Suppressor macrophage treated with lipopolysaccharide for 1 hour (primary cell): ENCODE results near the gene TMEM9B.

Experiments
- DNase-seq, 3 donors: peaks; one replicate each; pipeline ENCODE4 v3.0.0-alpha.2; 2020 to 2022

TMEM9B gene

GRCh38 chr11:8928981-8929615 is 35.1 kb downstream of the TMEM9B start:
- no peak for DNase-seq

DNA sequence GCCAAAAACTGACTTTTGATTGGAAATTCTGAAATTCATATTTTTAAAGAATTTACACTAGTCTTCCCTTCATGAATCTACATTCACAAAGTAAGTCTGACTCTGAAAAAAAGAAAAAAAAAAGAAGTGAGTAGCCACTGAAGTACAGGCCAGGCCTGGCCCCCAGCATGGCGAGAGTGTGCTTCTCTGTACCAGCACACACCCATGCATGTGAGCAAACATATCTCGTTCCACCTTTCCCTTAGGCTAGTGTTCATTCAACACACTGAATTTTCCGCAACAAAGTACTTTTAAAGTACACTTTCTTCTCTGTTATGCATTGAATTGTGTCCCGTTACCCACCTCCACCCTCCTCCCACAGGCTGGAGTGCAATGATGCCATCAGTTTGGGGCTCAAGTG is 36.0 kb downstream of the TMEM9B start:
- DNase-seq, result no peak

GRCh38 chr11:8927233-8927632 is 37.0 kb downstream of the TMEM9B start:
- DNase-seq, result no peak

DNA sequence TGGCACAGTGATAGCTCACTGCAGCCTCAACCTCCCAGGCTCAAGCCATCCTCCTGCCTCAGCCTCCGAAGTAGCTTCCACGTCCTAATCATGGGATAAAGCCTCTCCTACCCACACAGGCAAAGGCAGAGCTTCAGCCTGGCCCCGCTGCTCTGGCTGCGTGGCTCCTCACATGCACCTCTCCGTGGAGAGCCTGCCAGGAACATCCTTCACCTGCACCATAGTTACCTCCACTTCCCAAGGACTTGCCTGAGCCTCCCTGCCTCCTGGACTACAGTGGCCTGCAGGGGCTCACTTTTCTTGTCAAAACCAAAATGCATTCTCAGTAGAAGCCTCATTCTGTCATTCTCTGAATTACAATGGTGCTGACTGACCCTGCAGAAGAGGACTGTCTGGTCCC is 38.0 kb downstream of the TMEM9B start:
- DNase-seq, result no peak

DNA sequence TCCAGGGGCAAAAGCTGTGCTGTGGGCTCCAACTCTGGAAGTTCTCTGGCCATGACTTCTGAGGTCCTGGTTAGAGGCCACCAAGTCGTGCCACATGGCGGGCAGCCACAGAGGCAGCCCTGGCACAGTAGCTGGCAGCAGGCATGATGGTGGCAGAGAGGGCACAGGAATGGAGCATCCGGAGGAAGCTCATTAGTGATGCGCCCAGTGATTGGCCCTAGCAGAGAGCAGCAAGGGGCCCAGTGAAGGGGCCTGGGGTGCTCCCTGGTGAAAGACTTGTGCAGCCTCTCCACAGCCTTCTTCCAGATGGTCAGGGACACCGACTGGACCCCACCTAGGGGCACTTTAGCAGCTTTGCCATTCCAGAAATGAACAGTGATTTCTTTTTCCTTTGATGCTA is 38.5 kb downstream of the TMEM9B start:
- no peak for DNase-seq

- no peak for DNase-seq
Measured at GRCh38 chr11:8922691-8923090, 41.6 kb downstream of the TMEM9B start.

GRCh38 chr11:8917157-8917825 is 47.0 kb downstream of the TMEM9B start:
- DNase-seq, result no peak

DNA sequence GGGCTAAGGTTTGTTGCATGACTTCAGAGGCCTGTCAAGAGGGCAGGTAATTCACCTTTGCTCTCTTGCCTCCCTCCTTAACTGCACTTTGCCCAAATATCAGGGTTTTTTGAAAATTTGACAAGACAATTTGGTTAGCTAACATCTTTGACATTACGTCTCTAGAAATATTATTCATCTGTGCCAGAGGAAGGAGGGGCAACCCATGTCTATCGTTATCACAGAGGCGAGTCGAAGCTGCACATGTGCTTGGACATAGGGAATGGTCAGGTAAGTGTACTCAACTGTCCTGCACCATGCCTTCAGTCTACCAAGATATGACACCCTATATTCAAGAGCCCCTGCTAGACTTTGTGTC is 49.6 kb downstream of the TMEM9B start:
- no peak for DNase-seq

DNA sequence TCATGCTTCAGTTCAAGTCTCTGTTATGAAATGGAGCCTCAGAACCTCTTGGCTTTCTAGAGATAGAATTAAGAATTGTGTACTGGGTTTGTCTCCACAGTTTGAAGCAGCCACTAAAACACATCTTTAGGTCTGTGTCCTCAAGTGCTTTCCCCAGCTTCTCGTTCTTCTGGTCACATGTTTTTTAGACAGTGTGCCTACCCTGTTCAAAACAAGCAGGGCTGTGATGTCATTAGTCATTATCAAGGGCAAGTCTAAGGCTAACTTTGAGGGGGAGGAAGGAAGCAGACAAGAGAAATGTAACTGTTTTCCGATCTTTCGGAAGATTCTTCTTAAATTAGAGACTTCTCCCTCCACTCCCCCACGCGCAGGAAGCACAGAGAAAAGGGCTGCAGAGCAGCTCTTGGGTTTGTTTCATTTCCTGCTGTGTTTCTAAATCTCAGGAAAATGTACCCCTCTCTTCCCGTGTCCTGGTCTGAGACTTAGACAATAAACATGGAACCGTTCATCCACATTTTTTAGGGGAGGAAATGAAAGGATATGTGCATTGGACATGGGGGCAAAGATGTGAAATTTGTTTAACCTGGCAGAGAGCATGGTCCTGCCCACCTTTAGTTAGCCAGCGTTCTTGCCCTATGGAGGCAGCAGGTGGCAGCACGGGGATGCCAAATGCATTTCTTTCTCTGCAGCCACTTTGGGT is 50.1 kb downstream of the TMEM9B start:
- peak; percentile 73 to 83 (median 82) for DNase-seq

GRCh38 chr11:8911029-8911823 is 53.0 kb downstream of the TMEM9B start, which contains the start of gene AKIP1:
Gene AKIP1, plus strand, starts transcription at chr11:8911189. Its CDS starts 261 bp downstream, at chr11:8911450.
- peak; percentile 96 to 98 (median 97) for DNase-seq

DNA sequence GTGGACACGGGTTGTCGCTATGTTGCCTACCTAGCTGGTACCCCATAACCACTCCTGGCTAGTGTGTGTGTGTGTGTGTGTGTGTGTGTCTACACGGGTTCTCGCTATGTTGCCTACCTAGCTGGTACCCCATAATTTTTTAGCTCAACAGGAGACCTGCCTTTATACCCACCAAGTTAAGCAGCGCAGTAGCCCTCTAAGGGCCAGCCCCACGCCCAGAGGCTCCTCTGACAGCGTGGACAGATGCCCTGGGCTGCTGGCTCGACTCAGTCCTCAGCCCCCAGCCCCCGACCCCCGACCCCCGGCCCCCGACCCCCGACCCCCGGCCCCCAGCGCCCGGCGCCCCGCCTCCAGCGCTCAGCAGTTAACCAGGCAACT is 53.6 kb downstream of the TMEM9B start:
- DNase-seq, result peak in 1 of 3 donors; percentile 8

GRCh38 chr11:8908099-8908498 is 56.1 kb downstream of the TMEM9B start:
- peak in 1 of 3 donors; percentile 11 for DNase-seq

DNA sequence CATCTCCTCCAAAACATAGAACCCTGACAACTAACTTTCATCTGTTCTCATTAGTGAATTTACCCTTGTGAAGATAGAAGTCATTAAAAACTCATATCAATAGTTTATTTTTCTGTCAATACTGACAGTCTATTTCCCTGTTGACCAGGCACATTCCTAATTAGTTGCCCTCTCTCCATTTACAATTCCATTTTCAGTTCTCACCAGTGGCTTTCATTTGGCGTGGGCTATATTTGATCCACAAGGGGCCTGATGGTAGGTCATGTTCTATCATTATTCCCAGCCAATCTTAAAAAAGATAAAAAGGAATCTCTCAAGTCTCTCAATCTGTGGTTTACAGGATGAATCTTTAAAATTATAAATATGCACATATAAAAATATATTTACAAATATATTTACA is 57.1 kb downstream of the TMEM9B start:
- DNase-seq, result no peak

DNA sequence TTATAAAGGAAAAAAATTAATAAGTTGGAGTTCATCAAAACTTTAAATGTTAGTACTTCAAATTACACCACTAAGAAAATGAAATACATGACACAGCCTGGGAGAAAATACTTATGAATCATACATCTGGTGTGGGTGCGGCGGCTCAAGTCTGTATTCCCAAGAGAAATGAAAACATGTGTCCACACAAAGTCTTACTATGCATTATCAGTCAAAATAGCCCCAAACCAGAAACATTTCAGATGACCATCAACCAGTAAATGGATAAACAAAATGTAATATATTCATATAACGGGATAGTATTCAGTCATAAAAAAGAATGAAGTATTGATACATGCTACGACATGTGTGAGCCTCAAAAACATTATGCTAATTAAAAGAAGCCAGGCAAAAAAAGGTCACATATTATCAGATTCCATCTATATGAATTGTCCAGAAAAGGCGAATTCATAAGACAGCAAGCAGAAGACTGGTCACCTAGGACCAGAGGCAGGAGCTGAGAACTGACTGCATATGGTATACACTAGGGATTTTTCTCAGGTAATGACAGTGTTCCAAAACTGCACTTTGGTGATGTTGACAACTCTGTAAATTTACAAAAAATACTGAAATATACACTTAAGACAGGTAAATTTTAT is 58.6 kb downstream of the TMEM9B start:
- DNase-seq, result peak in 1 of 3 donors; percentile 31

DNA sequence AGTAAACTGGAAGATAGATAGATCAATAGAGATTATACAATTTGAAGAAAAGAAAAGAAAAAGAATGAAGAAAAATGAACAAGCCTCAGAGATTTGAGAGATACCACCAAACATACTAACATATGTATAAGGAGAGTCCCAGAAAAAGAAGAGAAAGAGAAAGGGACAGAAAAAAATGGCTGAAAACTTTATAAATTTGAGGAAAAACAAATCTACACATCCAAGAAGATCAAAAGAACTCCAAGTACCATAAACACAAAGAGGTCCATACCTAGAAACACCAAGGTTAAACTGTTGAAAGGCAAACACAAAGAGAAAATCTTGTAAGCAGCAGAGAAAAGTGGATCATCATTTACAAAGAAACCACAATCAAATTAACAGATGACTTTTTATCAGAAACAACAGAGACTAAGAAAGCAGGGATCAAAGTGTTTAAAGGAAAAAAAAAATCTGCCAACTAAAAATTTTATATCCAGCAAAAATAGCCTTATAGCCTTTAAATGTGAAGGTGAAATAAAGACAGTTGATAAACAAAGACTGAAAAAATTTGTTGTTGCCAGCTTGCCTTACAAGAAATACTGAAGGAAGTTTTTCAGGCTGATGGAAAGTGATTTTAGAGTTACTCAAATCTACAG is 65.0 kb downstream of the TMEM9B start:
- no peak for DNase-seq
